GM12892 (cell line): ENCODE results near the gene SBK2.

ENCODE experiments used
- POLR2AphosphoS5 ChIP-seq: IDR thresholded peaks from 2 replicates; pipeline ENCODE4 v1.6.1; 2011; ENCODE audit warnings: low read depth, low read length, control low read depth
- TAF1 ChIP-seq: IDR thresholded peaks from 2 replicates; pipeline ENCODE4 v1.6.1; 2011; ENCODE audit warnings: low read depth, mild to moderate bottlenecking, control low read depth, low read length, borderline replicate concordance

DNA sequence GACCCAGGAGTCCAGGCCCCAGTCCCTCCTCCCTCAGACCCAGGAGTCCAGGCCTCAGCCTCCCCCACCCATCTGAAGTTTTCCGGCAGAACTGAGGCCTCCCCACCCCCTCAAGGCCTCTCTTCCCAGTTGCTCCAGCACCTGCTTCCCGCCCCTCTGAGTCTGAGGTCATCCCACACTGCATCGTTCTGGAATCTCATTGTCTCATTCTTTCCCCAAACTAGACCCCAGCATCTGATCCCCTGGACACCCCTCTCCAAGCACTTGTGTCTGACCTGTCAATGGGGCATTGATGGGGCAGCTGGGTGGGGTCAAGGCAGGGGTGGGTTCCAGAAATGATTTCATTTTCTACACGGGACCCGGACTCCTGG lies 793 bp upstream of the SBK2 start:
- no peak for TF ChIP-seq TAF1
- no peak for TF ChIP-seq POLR2AphosphoS5
